T47D (cell line): ENCODE results near the gene SNX19.

ENCODE experiments used
- DNase-seq, 2 experiments: peaks; one replicate each; pipeline versions ENCODE4 v3.0.0 to v3.0.0-alpha.2; 2011 to 2012; ENCODE audit warnings: low read depth in 1 of 2, low spot score in 1 of 2
- JUND ChIP-seq: IDR thresholded peaks from 2 replicates; pipeline ENCODE4 v1.6.1; 2012; ENCODE audit warnings: low read depth
- in situ Hi-C: cut with HindIII; loops from 2 replicates; pipeline ENCODE4 v1.10.0; 2016; ENCODE audit warnings: low sequenced_read_pairs, low pct_unique_long_range_greater_than_20kb

Gene SNX19

GRCh38 chr11:130827451-130828377 is 88.6 kb downstream of the SNX19 start:
- no peak for TF ChIP-seq JUND
- peak; percentile 83 to 88 for DNase-seq
- in situ Hi-C loops: no loop called here

GRCh38 chr11:130826572-130826971 is 89.7 kb downstream of the SNX19 start:
- TF ChIP-seq JUND: no peak
- DNase-seq: peak in 1 of 2 experiments; percentile 44
- in situ Hi-C loops: no loop called here

GRCh38 chr11:130825983-130826382 is 90.3 kb downstream of the SNX19 start:
- no peak for DNase-seq
- no peak for TF ChIP-seq JUND
- in situ Hi-C loops: no loop called here

- in situ Hi-C loops: no loop called here
- TF ChIP-seq JUND: no peak
- no peak for DNase-seq
Observed at GRCh38 chr11:130825561-130825960, 90.7 kb downstream of the SNX19 start.
